Activated CD4-positive, alpha-beta T cell treated with anti-CD3 and anti-CD28 coated beads, Interleukin-2, amount 50 U/mL, for 48 hours (primary cell): Measurements from ENCODE around the gene RBM15.

Source experiments
- DNase-seq, 2 experiments: peaks; one replicate each; pipeline ENCODE4 v3.0.0-alpha.2; 2020

RBM15 gene, protein sequence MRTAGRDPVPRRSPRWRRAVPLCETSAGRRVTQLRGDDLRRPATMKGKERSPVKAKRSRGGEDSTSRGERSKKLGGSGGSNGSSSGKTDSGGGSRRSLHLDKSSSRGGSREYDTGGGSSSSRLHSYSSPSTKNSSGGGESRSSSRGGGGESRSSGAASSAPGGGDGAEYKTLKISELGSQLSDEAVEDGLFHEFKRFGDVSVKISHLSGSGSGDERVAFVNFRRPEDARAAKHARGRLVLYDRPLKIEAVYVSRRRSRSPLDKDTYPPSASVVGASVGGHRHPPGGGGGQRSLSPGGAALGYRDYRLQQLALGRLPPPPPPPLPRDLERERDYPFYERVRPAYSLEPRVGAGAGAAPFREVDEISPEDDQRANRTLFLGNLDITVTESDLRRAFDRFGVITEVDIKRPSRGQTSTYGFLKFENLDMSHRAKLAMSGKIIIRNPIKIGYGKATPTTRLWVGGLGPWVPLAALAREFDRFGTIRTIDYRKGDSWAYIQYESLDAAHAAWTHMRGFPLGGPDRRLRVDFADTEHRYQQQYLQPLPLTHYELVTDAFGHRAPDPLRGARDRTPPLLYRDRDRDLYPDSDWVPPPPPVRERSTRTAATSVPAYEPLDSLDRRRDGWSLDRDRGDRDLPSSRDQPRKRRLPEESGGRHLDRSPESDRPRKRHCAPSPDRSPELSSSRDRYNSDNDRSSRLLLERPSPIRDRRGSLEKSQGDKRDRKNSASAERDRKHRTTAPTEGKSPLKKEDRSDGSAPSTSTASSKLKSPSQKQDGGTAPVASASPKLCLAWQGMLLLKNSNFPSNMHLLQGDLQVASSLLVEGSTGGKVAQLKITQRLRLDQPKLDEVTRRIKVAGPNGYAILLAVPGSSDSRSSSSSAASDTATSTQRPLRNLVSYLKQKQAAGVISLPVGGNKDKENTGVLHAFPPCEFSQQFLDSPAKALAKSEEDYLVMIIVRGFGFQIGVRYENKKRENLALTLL

DNA sequence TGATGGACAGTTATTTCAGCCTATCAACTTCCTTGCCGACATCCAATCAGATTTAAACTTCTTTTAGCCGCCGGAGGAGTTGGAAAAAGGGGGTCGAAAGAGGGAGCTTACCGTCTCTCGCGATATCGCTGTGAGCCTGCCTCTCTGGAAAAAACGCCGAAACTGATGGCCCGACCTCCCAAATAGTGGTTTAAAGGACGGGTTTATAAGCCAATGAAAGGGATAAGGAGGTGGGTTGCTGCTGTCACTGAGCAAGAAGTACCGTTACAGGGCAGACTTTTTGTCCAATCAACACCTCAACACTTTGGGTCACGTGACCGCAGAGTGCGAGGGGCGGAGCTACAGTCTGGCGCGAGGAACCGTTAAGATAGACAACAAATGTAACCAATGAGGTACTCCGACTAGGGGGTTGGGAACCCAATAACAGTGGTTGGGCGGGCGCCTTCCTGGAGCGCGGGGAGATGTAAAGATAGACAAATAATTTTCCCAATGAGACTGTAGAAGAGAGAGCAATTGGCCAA, at the start of gene RBM15:
RBM15 (plus strand) TSS at position 492 of the 521 bp plus-strand sequence; CDS start at position 521, 29 bp downstream.
- DNase-seq, result peak; percentile 93 to 96

GRCh38 chr1:110291241-110292030, 47.7 kb upstream of the RBM15 start:
- DNase-seq, result no peak

- no peak for DNase-seq
These were observed 47.0 kb upstream of the RBM15 start for GRCh38 chr1:110292031-110292741.

DNA sequence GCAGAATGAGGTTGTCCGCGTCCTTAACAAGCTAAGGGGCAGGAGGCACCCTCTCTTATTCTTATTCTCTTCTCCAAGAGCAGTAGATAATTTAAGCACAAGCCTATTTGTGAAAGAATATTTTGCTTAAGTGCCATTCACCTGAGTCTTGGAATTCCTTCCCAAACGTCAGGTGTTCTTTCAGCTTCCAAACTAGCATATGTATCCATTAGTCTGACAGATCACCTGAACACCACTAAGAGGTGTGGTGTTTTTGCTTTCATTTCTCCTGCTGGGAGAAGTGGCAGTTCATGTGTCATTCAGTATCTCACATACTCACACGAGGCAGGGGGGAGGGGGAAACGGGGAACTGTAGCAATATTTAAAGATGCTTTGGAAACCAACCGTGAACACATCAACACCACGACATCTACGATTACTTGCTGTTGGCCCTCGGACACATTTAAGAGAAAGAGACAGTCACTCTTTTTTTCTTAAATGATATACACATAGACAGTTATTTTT, 45.5 kb upstream of the RBM15 start:
- DNase-seq, result no peak

DNA sequence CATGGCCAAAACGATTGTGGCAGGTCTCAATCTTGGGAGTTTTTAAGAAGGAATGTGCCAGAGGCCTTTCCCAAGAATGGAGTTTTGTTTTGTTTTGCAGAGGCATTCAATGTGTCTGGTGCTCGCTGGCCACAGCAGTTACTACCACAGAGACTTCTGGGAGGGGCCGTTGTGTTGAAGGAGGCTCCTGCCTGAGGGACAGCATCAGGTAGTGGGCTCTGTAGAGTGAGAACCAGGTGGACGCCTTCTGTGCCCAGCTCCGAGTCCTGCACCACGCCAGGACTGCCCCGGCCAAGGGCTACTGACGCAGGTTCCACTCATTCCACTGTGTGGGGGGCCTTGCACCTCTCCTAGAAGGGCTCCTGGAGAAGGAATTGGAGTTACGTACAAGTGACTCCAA, 44.9 kb upstream of the RBM15 start:
- DNase-seq, result no peak

DNA sequence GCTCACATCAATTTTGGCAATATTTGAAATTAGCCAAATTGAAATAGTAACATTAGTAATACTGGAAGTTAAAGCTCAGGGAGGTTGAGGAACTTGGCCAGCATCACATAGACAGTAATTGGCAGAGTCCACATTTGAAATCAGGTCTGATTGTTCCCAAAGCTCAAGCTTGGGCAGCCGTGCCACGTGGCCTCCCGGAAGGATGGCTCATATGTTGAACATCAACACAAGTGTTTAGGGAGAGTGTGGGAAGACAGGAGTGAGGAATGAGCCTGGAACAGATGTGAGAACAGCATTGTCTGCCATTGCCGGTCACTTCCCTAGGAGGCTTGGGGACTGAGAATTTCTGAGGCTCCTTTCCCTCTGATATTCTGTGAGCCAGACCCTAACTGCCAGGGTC, 40.2 kb upstream of the RBM15 start:
- no peak for DNase-seq

GRCh38 chr1:110300412-110301085, 38.6 kb upstream of the RBM15 start:
- no peak for DNase-seq

- DNase-seq, result no peak
These were observed 36.3 kb upstream of the RBM15 start for GRCh38 chr1:110302836-110303235.

DNA sequence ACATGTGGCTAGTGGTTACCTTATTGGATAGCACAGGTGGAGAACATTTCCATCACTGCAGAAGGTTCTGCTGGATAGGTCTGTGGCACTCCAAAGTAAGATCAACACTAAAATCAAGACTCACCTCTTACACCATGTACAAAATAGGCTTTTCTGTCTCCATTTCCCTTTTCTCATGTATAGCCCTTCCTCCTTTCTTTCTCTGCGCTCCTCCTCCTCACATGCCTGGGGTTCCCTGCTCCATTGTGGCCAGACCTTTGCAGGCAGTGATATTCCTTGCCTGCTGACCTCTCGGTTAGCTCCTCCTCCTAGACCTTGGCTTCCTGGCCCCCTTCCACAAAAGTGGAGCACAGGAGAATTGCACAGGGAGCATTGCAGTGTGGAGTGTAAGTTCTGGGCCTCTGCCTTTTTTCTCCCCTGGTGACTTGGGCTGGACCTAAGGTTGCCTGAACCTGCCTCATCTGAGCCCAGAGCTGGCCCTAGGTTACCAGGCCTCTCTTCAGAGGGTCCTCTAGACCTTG, 33.2 kb upstream of the RBM15 start:
- no peak for DNase-seq

- no peak for DNase-seq
These were observed 31.8 kb upstream of the RBM15 start for GRCh38 chr1:110307239-110307974.

GRCh38 chr1:110308247-110308646, 30.9 kb upstream of the RBM15 start:
- no peak for DNase-seq

DNA sequence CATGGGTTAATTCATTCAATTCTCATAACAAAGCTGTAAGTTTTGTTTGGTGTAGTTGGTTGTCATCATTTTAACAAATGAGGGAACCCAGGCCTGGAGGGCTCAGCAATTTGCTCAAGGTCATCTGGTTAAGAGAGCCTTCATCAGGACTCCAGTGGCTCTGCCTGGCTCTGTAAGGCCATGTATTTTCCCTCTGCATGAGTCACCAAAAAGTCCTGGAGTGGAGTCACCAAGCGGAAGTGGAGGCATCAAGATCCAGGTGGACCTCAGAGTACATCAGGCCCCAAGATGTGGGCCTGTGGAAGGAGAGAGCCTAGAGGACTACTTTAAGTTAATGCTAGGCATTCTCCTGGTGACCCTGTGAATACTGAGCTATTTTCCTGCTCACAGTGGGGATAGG, 30.0 kb upstream of the RBM15 start:
- DNase-seq, result no peak

GRCh38 chr1:110309767-110310166, 29.4 kb upstream of the RBM15 start:
- DNase-seq, result no peak

- DNase-seq, result no peak
These were observed 28.9 kb upstream of the RBM15 start for GRCh38 chr1:110310300-110310699.

- DNase-seq, result peak; percentile 75 to 80
These were observed 26.7 kb upstream of the RBM15 start for GRCh38 chr1:110312188-110313121.

DNA sequence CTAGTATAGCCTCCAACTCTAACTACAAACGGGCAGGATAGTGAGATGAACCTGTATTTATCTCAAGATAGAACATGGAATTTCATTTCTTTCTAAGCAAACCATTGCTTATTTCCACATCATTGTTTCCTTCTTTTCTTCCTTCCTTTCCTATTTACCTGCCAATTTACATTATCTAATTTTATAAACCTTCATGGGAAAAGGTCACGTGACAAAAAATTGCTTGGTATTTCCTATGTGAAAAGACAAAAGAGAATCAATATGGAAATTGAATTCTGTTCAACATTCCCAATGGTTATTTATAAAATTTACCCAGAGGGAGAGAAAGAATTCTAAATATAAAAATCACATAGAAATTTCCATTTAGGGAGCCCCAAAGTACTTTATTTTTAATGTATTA, 22.4 kb upstream of the RBM15 start:
- no peak for DNase-seq

- DNase-seq, result no peak
These were observed 21.1 kb upstream of the RBM15 start for GRCh38 chr1:110318046-110318445.

DNA sequence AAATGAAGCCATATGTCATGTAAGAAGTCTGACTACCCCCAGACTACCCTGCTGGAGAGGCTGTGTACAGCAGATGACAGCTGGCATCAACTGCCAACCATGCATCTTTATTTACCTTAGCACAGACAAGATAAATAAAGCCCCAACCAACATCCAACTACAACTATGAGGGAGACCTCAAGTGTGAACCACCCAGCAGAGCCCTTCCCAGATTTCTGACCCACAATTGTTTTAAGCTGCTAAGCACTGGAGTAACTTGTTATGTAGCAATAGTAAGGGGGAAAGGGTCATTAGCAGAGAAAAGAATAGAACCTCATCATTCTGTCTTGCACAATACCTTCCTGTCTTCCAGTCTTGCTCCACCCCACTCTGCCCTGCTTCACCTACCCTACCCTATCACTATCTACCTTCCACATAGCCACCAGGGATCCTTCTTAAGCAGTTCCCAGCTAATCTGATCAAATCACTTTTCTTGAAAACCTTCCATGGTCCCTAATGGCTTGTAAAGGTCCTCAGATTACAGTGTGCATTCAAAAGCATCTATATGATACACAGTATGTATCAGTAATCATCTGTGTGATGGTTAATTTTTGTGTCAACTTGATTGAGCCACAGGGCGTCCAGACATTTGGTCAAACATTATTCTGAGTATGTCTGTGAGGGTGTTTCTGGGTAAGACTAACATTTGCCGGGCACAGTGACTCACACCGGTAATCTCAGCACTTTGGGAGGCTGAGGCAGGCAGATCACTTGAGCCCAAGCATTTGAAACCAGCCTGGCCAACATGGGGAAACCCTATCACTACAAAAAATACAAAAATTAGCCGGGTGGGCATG, 19.6 kb upstream of the RBM15 start:
- DNase-seq, result no peak
